ENCODE results near the gene CIRBP. TPM values are rescaled to one million over a fixed set of nuclear protein-coding genes. Genes with fewer than 3 reads are reported as not detected.

The CIRBP gene
- total RNA-seq, 1 donor from 2014 or later = 403 TPM

DNA sequence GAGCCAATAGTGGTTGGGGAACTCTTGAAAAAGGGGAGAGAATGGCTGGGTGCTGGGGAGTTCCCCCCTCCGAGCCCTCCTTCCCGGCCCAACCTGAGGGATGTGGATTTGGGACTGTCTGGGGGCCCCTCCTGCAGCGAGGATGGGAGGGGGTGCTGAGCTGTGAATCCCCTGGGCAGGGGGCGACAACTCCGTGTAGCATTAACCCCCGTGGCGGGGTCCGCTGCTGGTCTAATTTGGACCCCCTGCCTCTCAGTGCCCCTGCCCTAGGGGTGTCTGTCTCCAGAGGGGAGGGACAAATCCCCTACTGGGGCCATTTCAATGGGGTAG lies 11.0 kb upstream of the CIRBP start:
- no peak for DNase-seq (ENCODE audit: low read depth)
- TF ChIP-seq, protein P1, sequence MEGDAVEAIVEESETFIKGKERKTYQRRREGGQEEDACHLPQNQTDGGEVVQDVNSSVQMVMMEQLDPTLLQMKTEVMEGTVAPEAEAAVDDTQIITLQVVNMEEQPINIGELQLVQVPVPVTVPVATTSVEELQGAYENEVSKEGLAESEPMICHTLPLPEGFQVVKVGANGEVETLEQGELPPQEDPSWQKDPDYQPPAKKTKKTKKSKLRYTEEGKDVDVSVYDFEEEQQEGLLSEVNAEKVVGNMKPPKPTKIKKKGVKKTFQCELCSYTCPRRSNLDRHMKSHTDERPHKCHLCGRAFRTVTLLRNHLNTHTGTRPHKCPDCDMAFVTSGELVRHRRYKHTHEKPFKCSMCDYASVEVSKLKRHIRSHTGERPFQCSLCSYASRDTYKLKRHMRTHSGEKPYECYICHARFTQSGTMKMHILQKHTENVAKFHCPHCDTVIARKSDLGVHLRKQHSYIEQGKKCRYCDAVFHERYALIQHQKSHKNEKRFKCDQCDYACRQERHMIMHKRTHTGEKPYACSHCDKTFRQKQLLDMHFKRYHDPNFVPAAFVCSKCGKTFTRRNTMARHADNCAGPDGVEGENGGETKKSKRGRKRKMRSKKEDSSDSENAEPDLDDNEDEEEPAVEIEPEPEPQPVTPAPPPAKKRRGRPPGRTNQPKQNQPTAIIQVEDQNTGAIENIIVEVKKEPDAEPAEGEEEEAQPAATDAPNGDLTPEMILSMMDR (IDR thresholded peaks at IDR 0.05; ENCODE audit: insufficient read depth, low read length, poor library complexity, severe bottlenecking) = no peak
- Histone ChIP-seq H3K27me3 (ENCODE audit: control insufficient read depth, insufficient read depth, low read length) (no peaks in the 10 kb centered on the region), H3K4me3 (ENCODE audit: low read depth, low read length) (no peak overlapping the region), H3K36me3 (ENCODE audit: control insufficient read depth, insufficient read depth, low read length) (peaks cover 7% of the 10 kb centered on the region)

DNA sequence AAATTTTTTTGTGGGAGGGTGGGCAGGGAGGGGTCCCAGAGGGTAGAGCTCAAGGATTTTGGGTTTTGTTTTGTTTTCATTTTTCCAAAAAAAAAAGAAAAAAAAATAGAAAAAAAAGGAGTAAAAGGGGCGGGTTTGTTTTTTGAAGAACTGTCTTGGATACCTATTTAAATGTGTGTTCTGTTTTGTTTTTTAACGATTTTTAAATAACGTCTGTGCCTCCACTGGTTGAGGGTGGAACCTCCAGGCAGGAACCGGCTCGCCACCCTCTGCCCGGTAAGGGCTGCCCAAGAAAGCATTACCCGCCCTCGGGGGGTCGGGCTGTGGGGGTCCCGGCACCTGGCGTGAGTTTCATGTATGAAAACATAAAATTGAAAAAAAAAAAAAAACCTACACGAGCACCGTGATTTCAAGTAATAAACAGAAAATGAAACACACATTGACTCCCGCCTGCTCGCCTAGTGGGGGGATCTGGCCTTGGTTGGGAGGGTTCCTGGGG lies 10.4 kb upstream of the CIRBP start:
- TF ChIP-seq, protein P1 (IDR thresholded peaks at IDR 0.05; ENCODE audit: insufficient read depth, low read length, poor library complexity, severe bottlenecking) = no peak
- H3K27me3 ChIP-seq (ENCODE audit: control insufficient read depth, insufficient read depth, low read length) = no peaks in the 10 kb centered on the region
- H3K4me3 ChIP-seq (ENCODE audit: low read depth, low read length) = no peak overlapping the region
- DNase-seq (ENCODE audit: low read depth) = no peak
- peaks cover 7% of the 10 kb centered on the region for H3K36me3 ChIP-seq (ENCODE audit: control insufficient read depth, insufficient read depth, low read length)

DNA sequence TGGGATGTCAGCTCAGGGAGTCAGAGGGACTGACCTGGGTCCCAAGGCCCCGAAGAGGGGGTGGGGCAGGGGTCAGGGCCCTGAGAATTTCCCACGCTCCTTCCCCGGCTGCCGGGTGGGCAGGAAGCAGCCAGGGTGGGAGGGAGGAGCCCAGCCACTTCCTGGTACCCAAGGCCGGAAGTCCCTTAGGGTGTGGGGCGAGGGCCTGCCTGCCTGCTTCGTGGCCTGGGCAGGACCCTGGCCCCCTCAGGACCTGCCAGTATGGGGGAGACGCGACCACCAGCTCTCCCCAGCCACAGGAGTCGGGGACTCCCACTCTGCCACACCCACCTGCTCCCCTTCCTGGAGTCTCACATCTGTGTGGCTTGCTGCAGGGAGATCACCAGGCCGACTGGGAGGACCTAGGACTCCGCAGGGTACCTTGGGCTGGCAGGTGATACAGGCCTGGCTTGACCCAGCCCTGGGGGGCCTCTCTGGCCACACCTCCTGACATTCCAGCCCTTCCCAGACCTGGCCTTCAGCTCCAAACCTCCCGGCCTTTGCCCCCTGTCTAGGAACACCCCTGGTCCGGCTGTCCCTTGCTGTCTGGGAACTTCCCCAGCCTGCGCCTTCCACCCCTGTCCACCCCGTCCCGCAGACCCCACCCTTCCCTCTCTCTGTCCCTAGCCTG lies 9.8 kb upstream of the CIRBP start:
- TF ChIP-seq, protein P1 (IDR thresholded peaks at IDR 0.05; ENCODE audit: insufficient read depth, low read length, poor library complexity, severe bottlenecking) = no peak
- DNase-seq (ENCODE audit: low read depth) = no peak
- no peak overlapping the region for H3K4me3 ChIP-seq (ENCODE audit: low read depth, low read length)
- H3K36me3 ChIP-seq (ENCODE audit: control insufficient read depth, insufficient read depth, low read length) = peaks cover 6% of the 10 kb centered on the region
- H3K27me3 ChIP-seq (ENCODE audit: control insufficient read depth, insufficient read depth, low read length) = no peaks in the 10 kb centered on the region

DNA sequence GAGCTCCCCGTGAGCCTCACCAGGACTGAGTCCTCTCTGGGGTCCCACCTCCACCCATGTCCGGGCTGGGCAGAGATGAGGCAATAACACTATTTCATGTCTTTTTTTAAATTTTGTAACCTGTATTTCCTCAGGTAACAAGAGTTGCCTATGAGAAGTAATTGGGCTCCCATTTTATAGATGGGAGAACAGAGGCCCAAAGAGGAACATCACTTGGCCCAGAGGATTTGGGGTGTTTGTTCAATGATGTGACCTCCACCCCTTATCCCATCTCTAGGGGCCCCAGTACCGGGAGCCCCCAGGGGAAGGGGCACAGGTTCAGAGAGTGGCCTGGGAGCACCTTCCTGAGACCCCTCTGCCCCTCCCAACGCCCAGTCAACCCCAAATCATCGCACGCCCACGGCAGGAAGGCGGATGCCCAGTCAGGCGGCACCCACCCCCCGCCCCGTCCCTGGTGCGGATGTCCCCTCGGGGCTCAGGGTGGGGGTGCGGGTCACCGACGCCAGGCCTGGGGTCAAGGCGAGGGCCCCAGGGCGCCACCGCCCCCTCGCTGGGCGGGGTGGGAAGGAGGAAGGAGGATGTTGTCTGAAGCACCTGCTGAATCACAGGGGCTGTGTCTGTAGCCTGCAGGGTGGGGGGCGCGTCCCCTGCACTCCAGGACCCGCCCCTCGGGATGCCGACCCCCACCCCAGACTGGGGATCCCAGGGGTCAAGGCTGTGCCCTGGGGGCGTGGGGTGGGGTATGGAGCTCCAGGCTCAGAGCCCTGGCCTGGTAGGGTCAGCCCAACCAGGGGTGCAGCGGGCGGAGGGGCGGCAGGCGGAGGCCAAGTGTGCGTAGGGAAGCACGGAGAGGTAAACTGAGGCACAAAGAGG lies 9.0 kb upstream of the CIRBP start:
- Histone ChIP-seq H3K4me3 (ENCODE audit: low read depth, low read length) (peak overlapping the region; percentile 17), H3K36me3 (ENCODE audit: control insufficient read depth, insufficient read depth, low read length) (peaks cover 3% of the 10 kb centered on the region), H3K27me3 (ENCODE audit: control insufficient read depth, insufficient read depth, low read length) (no peaks in the 10 kb centered on the region)
- no peak for DNase-seq (ENCODE audit: low read depth)
- TF ChIP-seq, protein P1 (IDR thresholded peaks at IDR 0.05; ENCODE audit: insufficient read depth, low read length, poor library complexity, severe bottlenecking) = no peak

DNA sequence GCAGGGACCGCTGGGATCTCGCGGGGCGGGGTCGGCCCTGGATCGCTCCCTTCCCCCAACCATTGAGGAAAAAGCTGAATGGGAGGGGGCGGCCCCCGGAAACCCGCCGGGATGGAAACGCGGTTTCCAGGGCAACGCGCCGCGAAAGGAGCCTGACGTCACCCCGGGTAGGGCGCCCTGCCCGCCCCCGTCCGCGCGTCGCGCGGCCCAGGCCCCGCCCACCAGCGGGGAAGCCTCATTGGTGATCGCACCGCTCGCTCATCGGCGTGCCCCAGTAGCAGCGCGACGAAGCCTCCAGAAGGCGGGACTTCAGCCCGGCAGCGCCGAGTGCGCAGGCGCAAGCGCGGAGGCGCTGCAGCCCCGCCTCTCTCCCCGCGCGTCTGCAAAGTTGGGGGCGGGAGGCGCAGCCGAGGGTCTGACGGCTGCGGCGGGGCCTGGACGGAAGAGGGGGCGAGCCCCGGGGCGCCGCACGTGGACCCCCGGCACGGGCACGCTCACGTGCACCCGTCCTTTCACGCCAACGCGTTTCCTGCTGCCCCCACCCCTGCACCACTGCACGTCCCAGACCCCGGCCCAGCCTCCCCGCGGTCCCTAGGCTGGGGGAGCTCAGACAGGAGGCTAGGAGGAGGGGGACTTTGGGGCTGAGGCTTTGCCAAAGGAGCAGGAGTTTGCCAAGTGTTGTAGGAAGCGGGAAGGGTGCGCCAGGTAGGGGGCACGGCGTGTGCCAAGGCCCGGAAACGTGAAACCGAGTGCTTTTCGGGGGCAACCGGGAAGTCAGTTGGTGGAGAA lies 8.2 kb upstream of the CIRBP start:
- H3K36me3 ChIP-seq (ENCODE audit: control insufficient read depth, insufficient read depth, low read length) = peaks cover 1% of the 10 kb centered on the region
- H3K4me3 ChIP-seq (ENCODE audit: low read depth, low read length) = peak overlapping the region; percentile 76
- TF ChIP-seq, protein P1 (IDR thresholded peaks at IDR 0.05; ENCODE audit: insufficient read depth, low read length, poor library complexity, severe bottlenecking) = no peak
- no peaks in the 10 kb centered on the region for H3K27me3 ChIP-seq (ENCODE audit: control insufficient read depth, insufficient read depth, low read length)
- DNase-seq (ENCODE audit: low read depth) = no peak
